Muscle layer of duodenum (tissue), 2 donors: ENCODE data around the gene ZFYVE19.
"Not testable (repeated sequence)": the region's sequence is repeated elsewhere in the genome, so short reads cannot be mapped to it uniquely, and the experiment has no call there.

Source experiments
- H3K27ac ChIP-seq: one replicate; pipeline ENCODE4 v1.7.0; 2013; ENCODE audit warnings: mild to moderate bottlenecking, low read length
- H3K27me3 ChIP-seq: one replicate; pipeline ENCODE4 v1.7.0; 2013; ENCODE audit warnings: low read depth, mild to moderate bottlenecking, control low read depth, low read length
- H3K36me3 ChIP-seq, 2 donors: one replicate each; pipeline ENCODE4 v1.7.0; 2013; ENCODE audit warnings: low read length in 2 of 2, control low read depth in 1 of 2, mild to moderate bottlenecking in 1 of 2; ENCODE audit not compliant: insufficient read depth in 2 of 2, control insufficient read depth in 1 of 2
- H3K4me1 ChIP-seq, 2 donors: one replicate each; pipeline ENCODE4 v1.7.0; 2013; ENCODE audit warnings: low read length in 2 of 2, mild to moderate bottlenecking in 2 of 2, control low read depth in 1 of 2, moderate library complexity in 1 of 2; ENCODE audit not compliant: insufficient read depth in 2 of 2, control insufficient read depth in 1 of 2
- H3K4me3 ChIP-seq, 2 donors: one replicate each; pipeline ENCODE4 v1.7.0; 2013; ENCODE audit warnings: low read length in 2 of 2, low read depth in 1 of 2, mild to moderate bottlenecking in 1 of 2
- H3K9me3 ChIP-seq, 2 donors: one replicate each; pipeline ENCODE4 v1.7.0; 2013; ENCODE audit warnings: low read length in 2 of 2, control low read depth in 1 of 2, mild to moderate bottlenecking in 1 of 2; ENCODE audit not compliant: control insufficient read depth in 1 of 2
- donor health status: healthy.

Gene ZFYVE19

GRCh38 chr15:40854161-40854560, 47.3 kb downstream of the ZFYVE19 start:
- Histone ChIP-seq H3K27ac (no peak overlapping the region), H3K36me3 (peaks cover 0 to 4% of the 10 kb centered on the region in 2 donors), H3K4me1 (peaks cover 0 to 2% of the 10 kb centered on the region in 2 donors), H3K9me3 (no peaks in the 10 kb centered on the region), H3K27me3 (no peaks in the 10 kb centered on the region), H3K4me3 (no peak overlapping the region)

GRCh38 chr15:40855706-40856234, 48.9 kb downstream of the ZFYVE19 start:
- Histone ChIP-seq H3K9me3 (no peaks in the 10 kb centered on the region), H3K4me3 (no peak overlapping the region), H3K36me3 (peaks cover 0 to 4% of the 10 kb centered on the region in 2 donors), H3K27ac (no peak overlapping the region), H3K27me3 (no peaks in the 10 kb centered on the region), H3K4me1 (peaks cover 0 to 6% of the 10 kb centered on the region in 2 donors)

DNA sequence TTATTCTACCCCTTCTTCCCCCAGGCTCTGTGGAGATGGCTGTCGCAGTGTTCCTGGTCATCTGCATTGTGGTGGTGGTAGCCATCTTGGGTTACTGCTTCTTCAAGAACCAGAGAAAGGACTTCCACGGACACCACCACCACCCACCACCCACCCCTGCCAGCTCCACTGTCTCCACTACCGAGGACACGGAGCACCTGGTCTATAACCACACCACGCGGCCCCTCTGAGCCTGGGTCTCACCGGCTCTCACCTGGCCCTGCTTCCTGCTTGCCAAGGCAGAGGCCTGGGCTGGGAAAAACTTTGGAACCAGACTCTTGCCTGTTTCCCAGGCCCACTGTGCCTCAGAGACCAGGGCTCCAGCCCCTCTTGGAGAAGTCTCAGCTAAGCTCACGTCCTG, 49.9 kb downstream of the ZFYVE19 start:
- peaks cover 0 to 4% of the 10 kb centered on the region in 2 donors for H3K36me3 ChIP-seq
- H3K4me1 ChIP-seq, result peaks cover 0 to 6% of the 10 kb centered on the region in 2 donors
- no peak overlapping the region for H3K4me3 ChIP-seq
- H3K27ac ChIP-seq, result no peak overlapping the region
- no peaks in the 10 kb centered on the region for H3K9me3 ChIP-seq
- no peaks in the 10 kb centered on the region for H3K27me3 ChIP-seq

- Histone ChIP-seq H3K4me1 (peaks cover 0 to 6% of the 10 kb centered on the region in 2 donors), H3K4me3 (no peak overlapping the region), H3K36me3 (peaks cover 0 to 4% of the 10 kb centered on the region in 2 donors), H3K27ac (no peak overlapping the region), H3K9me3 (no peaks in the 10 kb centered on the region), H3K27me3 (no peaks in the 10 kb centered on the region)
These were observed 50.9 kb downstream of the ZFYVE19 start for GRCh38 chr15:40857601-40858341.

DNA sequence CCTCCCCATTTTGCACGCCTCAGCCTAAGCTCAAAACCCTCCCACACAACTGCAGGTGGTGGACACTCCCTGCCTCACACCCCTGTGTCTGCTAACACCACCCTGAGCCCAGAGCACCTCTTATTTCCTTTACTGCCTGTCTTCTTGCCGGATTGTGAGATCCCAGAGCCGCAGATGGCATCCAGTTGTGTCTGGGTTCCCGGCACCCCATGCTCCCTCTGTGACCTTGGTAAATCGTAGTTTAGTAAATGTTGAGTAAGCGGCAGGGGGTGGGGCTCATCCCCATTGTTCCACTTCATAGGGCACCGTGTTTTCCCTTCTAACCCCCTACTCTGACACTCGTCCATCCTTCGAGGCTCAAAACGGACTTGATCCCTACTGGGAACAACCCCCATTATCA, 51.8 kb downstream of the ZFYVE19 start:
- Histone ChIP-seq H3K4me1 (peaks cover 0 to 6% of the 10 kb centered on the region in 2 donors), H3K9me3 (no peaks in the 10 kb centered on the region), H3K36me3 (peaks cover 0 to 4% of the 10 kb centered on the region in 2 donors), H3K27me3 (no peaks in the 10 kb centered on the region), H3K27ac (no peak overlapping the region), H3K4me3 (no peak overlapping the region)

- H3K27ac ChIP-seq, result no peak overlapping the region
- H3K4me1 ChIP-seq, result peaks cover 0 to 6% of the 10 kb centered on the region in 2 donors
- no peaks in the 10 kb centered on the region for H3K27me3 ChIP-seq
- H3K36me3 ChIP-seq, result peaks cover 0 to 4% of the 10 kb centered on the region in 2 donors
- no peaks in the 10 kb centered on the region for H3K9me3 ChIP-seq
- no peak overlapping the region for H3K4me3 ChIP-seq
These were observed 52.4 kb downstream of the ZFYVE19 start for GRCh38 chr15:40859206-40859851.

DNA sequence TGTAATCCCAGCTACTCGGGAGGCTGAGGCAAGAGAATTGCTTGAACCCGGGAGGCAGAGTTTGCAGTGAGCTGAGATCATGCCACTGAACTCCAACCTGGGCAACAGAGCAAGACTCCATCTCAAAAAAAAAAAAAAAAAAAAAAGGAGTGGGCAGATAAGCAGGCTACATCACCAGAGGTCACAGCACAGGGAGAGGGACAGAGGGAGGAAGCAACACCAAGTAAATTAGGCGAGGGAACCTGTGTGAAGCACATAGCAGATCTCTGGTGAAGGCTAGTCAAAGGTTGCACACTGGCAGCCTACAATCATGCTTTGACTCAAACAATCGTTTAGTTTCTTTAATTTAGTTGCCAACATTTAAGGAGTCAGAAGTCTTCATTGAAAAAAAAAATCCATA, 54.3 kb downstream of the ZFYVE19 start:
- not testable (repeated sequence) for H3K27me3 ChIP-seq, H3K4me1 ChIP-seq, H3K27ac ChIP-seq, H3K36me3 ChIP-seq, H3K9me3 ChIP-seq, H3K4me3 ChIP-seq

GRCh38 chr15:40863660-40864270, 56.9 kb downstream of the ZFYVE19 start:
- Histone ChIP-seq H3K36me3 (no peaks in the 10 kb centered on the region), H3K4me3 (no peak overlapping the region), H3K4me1 (peaks cover 0 to 6% of the 10 kb centered on the region in 2 donors), H3K9me3 (no peaks in the 10 kb centered on the region), H3K27ac (no peak overlapping the region), H3K27me3 (no peaks in the 10 kb centered on the region)
